ENCODE results near the gene NAP1L4.

NAP1L4 gene

GRCh38 chr11:2991452-2992233 is 486 bp downstream of the NAP1L4 start:
- no peak for DNase-seq

GRCh38 chr11:2990617-2991451 is 1.3 kb downstream of the NAP1L4 start:
- DNase-seq = no peak

- no peak for DNase-seq
Measured at GRCh38 chr11:2989551-2989950, 2.6 kb downstream of the NAP1L4 start.

GRCh38 chr11:2989006-2989405 is 3.1 kb downstream of the NAP1L4 start:
- no peak for DNase-seq

GRCh38 chr11:2987881-2988861 is 4.0 kb downstream of the NAP1L4 start:
- DNase-seq = no peak

- no peak for DNase-seq
Measured at GRCh38 chr11:2983908-2984307, 8.2 kb downstream of the NAP1L4 start.

GRCh38 chr11:2982214-2982613 is 9.9 kb downstream of the NAP1L4 start:
- no peak for DNase-seq

GRCh38 chr11:2981130-2981529 is 11.0 kb downstream of the NAP1L4 start:
- DNase-seq = no peak

GRCh38 chr11:2980168-2980840 is 11.8 kb downstream of the NAP1L4 start:
- DNase-seq = no peak

- DNase-seq = no peak
Measured at GRCh38 chr11:2977113-2977512, 15.0 kb downstream of the NAP1L4 start.

GRCh38 chr11:2976294-2977063 is 15.7 kb downstream of the NAP1L4 start:
- DNase-seq = no peak

- no peak for DNase-seq
Measured at GRCh38 chr11:2975594-2975993, 16.5 kb downstream of the NAP1L4 start.

GRCh38 chr11:2974272-2974671 is 17.9 kb downstream of the NAP1L4 start:
- no peak for DNase-seq

GRCh38 chr11:2968341-2968900 is 23.7 kb downstream of the NAP1L4 start:
- DNase-seq = no peak

- no peak for DNase-seq
Measured at GRCh38 chr11:2964782-2965181, 27.3 kb downstream of the NAP1L4 start.

- DNase-seq = no peak
Measured at GRCh38 chr11:2963761-2964160, 28.4 kb downstream of the NAP1L4 start.

GRCh38 chr11:2963112-2963754 is 28.9 kb downstream of the NAP1L4 start:
- no peak for DNase-seq

- no peak for DNase-seq
Measured at GRCh38 chr11:2961080-2961479, 31.0 kb downstream of the NAP1L4 start.

GRCh38 chr11:2960139-2960538 is 32.0 kb downstream of the NAP1L4 start:
- no peak for DNase-seq

GRCh38 chr11:2958251-2958650 is 33.9 kb downstream of the NAP1L4 start:
- DNase-seq = no peak

Measured in cortex of kidney (tissue), 1 donor.